ENCODE measurements around the gene FAM20B.

FAM20B gene

DNA sequence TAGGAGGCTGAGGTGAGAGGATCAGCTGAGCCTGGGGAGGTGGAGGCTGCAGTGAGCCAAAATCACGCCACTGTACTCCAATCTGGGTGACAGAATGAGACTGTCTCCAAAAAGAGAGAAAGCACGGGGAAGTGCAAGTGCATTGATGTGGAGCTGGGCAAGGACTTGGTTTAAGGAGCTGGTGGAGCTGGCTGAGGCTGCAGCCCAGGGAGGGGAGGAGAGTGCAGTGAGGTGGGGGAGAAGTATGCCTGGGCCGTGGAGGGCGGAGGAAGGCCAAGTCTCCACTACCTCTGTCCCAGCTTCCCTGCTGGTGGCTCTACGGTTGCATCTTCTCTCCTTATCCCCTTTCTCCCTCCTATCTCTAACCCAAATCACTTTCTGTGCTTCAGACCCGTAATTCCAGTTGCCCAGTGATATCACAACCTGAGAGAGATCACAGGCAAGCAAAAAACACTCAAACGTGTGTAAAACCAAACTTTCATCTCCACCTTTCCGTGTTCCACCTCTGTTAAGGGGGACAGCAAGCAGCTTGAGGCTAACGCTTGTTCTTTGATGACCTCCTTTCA, 67.3 kb downstream of the FAM20B start:
- no peak for DNase-seq (ENCODE audit: low read depth)

- DNase-seq (ENCODE audit: low read depth), result no peak
These were observed 69.1 kb downstream of the FAM20B start for GRCh38 chr1:179094818-179095217.

DNA sequence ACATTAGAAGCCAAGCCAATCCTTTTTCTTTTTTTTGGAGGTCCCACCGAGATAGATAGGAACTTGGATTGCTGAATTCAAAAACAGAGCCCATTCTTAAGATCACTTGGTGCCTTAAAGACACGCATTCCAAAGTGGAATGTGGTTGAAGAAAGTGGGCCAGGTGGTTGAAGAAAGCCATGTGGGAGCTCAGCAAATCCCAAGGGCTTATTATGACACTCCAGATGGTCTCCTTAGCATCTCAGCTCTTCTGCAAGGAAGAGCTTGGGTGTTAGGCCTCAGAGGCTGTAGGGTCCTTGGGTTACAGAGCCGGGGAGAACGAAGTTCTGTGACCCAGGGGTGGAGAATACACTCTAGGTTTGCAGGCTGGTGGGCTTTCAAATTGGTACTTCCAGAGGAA, 69.7 kb downstream of the FAM20B start:
- no peak for DNase-seq (ENCODE audit: low read depth)

DNA sequence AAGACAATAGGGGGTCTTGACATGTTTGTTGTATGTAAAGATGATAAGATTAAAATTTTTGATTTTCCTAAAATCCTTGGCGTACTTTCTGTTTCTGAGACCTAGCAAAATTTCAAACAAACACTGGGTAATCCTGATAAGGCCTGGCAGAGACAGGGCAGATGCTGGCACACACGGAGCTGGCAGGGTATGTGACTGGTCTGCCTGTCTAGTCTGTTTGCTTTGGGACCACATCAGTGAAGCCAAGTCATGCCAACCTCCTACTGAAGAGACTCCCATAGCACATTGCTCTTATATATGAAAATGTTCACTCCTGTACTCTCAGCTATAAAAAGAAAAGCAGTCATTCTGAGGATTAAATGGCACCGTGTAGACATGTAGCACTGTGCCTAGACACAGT, 70.2 kb downstream of the FAM20B start:
- DNase-seq (ENCODE audit: low read depth), result no peak

DNA sequence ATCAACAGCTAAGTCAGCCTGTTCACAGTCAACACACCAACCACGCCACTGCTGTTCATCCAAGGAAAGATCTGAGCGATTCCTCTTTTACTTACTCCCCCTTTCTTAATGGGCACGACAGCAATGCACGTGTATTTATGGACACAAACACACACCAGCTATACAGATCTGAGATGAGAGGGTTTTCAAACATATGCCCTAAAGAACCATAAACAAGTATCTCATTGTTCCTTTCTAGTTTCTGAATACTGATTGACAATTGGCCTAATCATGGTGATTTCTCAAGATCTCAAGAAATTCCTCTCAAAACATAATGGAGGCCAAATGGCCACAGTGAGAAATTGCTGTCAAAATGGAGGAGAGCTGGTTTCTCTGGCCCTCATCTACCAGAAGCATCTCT, 74.2 kb downstream of the FAM20B start:
- no peak for DNase-seq (ENCODE audit: low read depth)

GRCh38 chr1:179101566-179101965, 75.9 kb downstream of the FAM20B start:
- no peak for DNase-seq (ENCODE audit: low read depth)

GRCh38 chr1:179103999-179104398, 78.3 kb downstream of the FAM20B start:
- no peak for DNase-seq (ENCODE audit: low read depth)

DNA sequence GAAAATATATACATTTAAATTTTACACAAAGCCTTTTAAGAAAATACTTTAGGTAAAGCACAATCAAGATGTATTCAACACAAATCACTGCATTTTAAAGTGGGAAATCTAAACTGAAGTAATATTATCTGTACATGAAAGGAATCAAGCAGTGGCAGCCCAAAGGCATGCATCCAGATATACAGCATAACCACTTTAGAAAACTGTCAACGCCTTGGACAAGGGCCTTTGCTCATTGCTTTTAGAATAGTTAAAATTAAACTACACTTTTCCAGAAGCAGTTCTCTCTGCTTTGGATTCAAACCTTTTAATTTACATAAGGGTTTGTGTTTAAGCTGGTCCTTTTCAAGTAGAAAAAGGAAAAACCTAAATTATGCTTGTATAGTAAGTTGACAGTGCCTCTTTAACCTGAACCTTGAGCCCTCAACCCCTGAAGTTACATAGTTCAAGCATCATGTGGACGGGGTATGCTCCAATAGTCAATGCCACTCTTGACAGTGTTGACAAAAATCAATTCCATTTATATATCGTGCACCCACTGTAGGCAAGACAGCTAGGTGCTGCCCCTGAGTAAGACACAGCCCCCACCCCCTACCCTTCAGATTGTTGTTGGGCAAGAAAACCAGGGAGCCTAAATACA, 79.0 kb downstream of the FAM20B start:
- no peak for DNase-seq (ENCODE audit: low read depth)

GRCh38 chr1:179105393-179105792, 79.7 kb downstream of the FAM20B start:
- no peak for DNase-seq (ENCODE audit: low read depth)

DNA sequence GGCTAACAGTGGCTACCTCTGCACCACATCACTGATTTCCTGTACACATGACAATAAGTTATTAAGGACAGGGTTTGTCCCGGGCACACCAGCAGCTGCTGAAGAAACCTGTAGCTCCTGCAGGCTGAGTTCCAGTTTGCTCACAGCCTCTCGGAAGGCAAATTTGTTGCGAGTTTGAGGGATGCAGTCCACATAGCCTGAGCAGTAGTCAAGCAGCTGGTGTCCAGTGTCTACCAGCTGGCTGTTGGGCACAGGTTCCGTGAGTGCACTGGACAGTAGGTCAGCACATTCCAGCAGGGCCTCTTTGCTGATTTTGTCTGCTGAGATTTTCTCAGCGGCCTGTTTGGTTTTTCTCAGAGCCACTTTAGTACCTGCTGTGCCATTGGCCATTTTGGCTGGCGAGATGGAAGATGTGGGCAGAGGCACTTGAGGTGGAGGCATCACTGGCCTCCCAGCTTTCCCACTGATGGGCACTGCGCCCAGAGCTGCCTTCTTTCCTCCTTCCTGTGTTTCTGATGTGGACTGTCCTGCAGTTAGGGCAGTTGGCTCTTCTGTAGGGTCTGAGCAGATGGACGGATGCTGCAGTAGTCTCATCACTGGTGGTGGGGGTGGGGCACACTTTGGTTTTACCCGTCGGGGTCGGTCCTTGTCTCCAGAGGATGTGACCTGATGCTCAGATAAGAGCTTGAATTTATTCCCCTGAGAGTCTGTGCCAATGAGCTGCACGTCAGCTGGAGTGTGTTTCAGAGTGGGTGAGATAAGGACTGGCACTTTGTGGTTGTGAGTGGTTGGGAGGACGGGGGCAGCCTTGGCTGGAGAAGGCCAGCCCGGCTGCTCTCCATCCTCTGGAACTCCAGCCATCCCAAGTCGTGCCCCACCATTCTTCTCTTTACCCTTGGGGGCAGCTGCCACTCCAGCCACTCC, 82.3 kb downstream of the FAM20B start:
- no peak for DNase-seq (ENCODE audit: low read depth)

GRCh38 chr1:179108644-179109043, 83.0 kb downstream of the FAM20B start:
- DNase-seq (ENCODE audit: low read depth), result no peak

GRCh38 chr1:179115181-179115580, 89.5 kb downstream of the FAM20B start:
- no peak for DNase-seq (ENCODE audit: low read depth)

- no peak for DNase-seq (ENCODE audit: low read depth)
These were observed 93.8 kb downstream of the FAM20B start for GRCh38 chr1:179119513-179119912.

DNA sequence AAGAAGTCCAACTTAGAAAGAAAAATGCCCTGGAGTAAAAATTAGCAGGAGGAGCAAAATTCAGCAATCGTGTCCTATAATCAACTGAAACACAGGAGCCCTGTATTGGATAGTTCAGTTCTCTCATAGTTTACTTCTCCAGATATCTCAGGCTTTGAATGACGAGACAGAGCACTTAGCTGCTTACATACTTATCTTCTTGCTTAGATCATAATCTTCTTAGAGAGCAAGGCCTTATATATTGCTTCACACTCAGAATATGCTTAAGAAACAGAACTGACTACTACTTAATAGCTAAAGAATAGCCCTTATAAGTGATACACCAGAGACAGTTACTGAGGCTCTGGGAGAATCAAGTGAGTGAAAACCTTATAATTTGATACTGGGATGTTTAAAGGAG, 95.0 kb downstream of the FAM20B start:
- DNase-seq (ENCODE audit: low read depth), result no peak

DNA sequence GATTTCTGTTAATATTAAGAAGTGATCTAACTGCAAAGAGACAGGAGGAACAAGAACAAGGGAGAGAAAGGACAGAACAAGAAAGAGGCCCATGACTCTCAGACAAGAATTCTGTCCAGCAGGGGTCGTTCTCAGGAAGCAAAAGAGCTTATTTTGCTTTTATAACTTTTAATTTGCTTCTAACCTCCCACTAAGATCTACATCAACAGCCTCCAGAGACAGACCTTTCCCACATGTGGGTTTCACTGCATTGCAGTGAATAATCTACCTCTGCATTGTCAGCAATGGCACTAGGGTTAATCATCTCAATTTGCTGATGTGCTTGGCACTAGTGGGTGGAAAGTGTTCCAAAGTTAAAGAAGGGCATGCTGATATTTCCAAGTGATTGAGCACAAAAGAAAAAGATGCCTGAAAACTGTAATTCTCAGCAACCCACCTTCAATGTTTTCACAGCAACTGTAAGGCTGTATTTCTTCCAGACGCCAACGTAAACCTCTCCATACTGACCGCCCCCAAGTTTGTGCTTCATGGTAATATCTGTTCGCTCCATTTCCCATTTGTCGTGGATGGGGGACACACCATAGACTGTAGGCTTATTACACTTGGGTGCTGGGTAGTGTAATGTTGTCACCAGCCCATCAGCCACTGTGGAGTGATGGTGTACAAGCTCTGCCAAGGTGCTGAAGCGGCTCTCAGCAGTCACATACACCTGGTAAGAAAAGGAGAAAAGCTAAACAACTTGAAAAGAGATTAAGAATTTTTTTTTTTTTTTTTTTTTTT, 95.7 kb downstream of the FAM20B start:
- DNase-seq (ENCODE audit: low read depth), result no peak

- DNase-seq (ENCODE audit: low read depth), result no peak
These were observed 99.2 kb downstream of the FAM20B start for GRCh38 chr1:179124873-179125272.
